T47D (cell line): Measurements from ENCODE around the gene MORC3.

Source experiments
- DNase-seq, 2 experiments: peaks; one replicate each; pipeline versions ENCODE4 v3.0.0 to v3.0.0-alpha.2; 2011 to 2012; ENCODE audit warnings: low read depth in 1 of 2, low spot score in 1 of 2
- JUND ChIP-seq: IDR thresholded peaks from 2 replicates; pipeline ENCODE4 v1.6.1; 2012; ENCODE audit warnings: low read depth
- in situ Hi-C: cut with HindIII; loops from 2 replicates; pipeline ENCODE4 v1.10.0; 2016; ENCODE audit warnings: low sequenced_read_pairs, low pct_unique_long_range_greater_than_20kb

MORC3 gene

GRCh38 chr21:36400719-36401118 is 80.7 kb downstream of the MORC3 start:
- no peak for TF ChIP-seq JUND
- DNase-seq = no peak
- in situ Hi-C loops = no loop called here

GRCh38 chr21:36402339-36402738 is 82.3 kb downstream of the MORC3 start:
- peak in 1 of 2 experiments; percentile 36 for DNase-seq
- in situ Hi-C loops = no loop called here
- no peak for TF ChIP-seq JUND

GRCh38 chr21:36403713-36404112 is 83.7 kb downstream of the MORC3 start:
- in situ Hi-C loops = no loop called here
- no peak for TF ChIP-seq JUND
- no peak for DNase-seq

- no peak for TF ChIP-seq JUND
- in situ Hi-C loops = no loop called here
- no peak for DNase-seq
These were observed 88.6 kb downstream of the MORC3 start for GRCh38 chr21:36408568-36408967.

GRCh38 chr21:36411301-36411700 is 91.3 kb downstream of the MORC3 start:
- no peak for DNase-seq
- in situ Hi-C loops = no loop called here

GRCh38 chr21:36412916-36413315 is 92.9 kb downstream of the MORC3 start:
- no peak for TF ChIP-seq JUND
- in situ Hi-C loops = no loop called here
- no peak for DNase-seq

More at GRCh38 chr21:36411301-36411700, 91.3 kb downstream of the MORC3 start:
- no peak for TF ChIP-seq JUND

GRCh38 chr21:36415375-36415774 is 95.4 kb downstream of the MORC3 start:
- DNase-seq = no peak
- no peak for TF ChIP-seq JUND
- in situ Hi-C loops = no loop called here

- TF ChIP-seq JUND = no peak
- DNase-seq = no peak
- in situ Hi-C loops = no loop called here
These were observed 99.2 kb downstream of the MORC3 start for GRCh38 chr21:36419241-36419640.

- DNase-seq = peak; percentile 88 to 89
- in situ Hi-C loops = no loop called here
- no peak for TF ChIP-seq JUND
These were observed 100.0 kb downstream of the MORC3 start for GRCh38 chr21:36419996-36420395.

- TF ChIP-seq JUND = no peak
- in situ Hi-C loops = no loop called here
These were observed 100.8 kb downstream of the MORC3 start for GRCh38 chr21:36420571-36421339.

GRCh38 chr21:36422279-36423098 is 102.5 kb downstream of the MORC3 start:
- no peak for TF ChIP-seq JUND
- in situ Hi-C loops = no loop called here
- DNase-seq = peak; percentile 55 to 80

More at GRCh38 chr21:36420571-36421339, 100.8 kb downstream of the MORC3 start:
- no peak for DNase-seq

- in situ Hi-C loops = no loop called here
- no peak for TF ChIP-seq JUND
- DNase-seq = no peak
These were observed 103.9 kb downstream of the MORC3 start for GRCh38 chr21:36423771-36424433.

- no peak for DNase-seq
- no peak for TF ChIP-seq JUND
- in situ Hi-C loops = no loop called here
These were observed 104.6 kb downstream of the MORC3 start for GRCh38 chr21:36424592-36424991.
